Adrenal gland (tissue), 12 donors: Measurements from ENCODE around the gene SYNE1. TPM values are rescaled to one million over a fixed set of nuclear protein-coding genes. Genes with fewer than 3 reads are reported as not detected.
"Not testable (repeated sequence)": the region's sequence is repeated elsewhere in the genome, so short reads cannot be mapped to it uniquely, and the experiment has no call there.

Experiments used
- DNase-seq, 7 donors: peaks; one replicate each; pipeline ENCODE4 v3.0.0-alpha.2; 2019 to 2020
- H3K27ac ChIP-seq, 5 donors: fragments of 200-600 bp; sonication (generic) in 4 of 5; 1 replicate in 3 of 5; 2 replicates in 2 of 5; pipeline versions ENCODE4 v1.5.1 to v1.8.0; 2016 to 2020; ENCODE audit warnings: mild to moderate bottlenecking in 1 of 5
- H3K27me3 ChIP-seq: fragments of 200-600 bp; 2 replicates; pipeline ENCODE4 v1.8.0; 2021
- H3K36me3 ChIP-seq, 2 donors: fragments of 200-600 bp; replicated peaks in 1 of 2; 1 replicate in 1 of 2; 2 replicates in 1 of 2; pipeline versions ENCODE4 v1.5.1 to v1.8.0; 2018 to 2022
- H3K4me1 ChIP-seq, 2 donors: fragments of 200-600 bp; replicated peaks in 1 of 2; 1 replicate in 1 of 2; 2 replicates in 1 of 2; pipeline versions ENCODE4 v1.5.1 to v1.8.0; 2018 to 2021
- H3K4me3 ChIP-seq, 4 donors: fragments of 200-600 bp; sonication (generic) in 3 of 4; one replicate each; pipeline ENCODE4 v1.5.1; 2016 to 2018
- H3K9me3 ChIP-seq, 3 donors: fragments of 200-600 bp; sonication (generic) in 1 of 3; replicated peaks in 1 of 3; 1 replicate in 2 of 3; 2 replicates in 1 of 3; pipeline versions ENCODE4 v1.5.1 to v1.8.0; 2016 to 2021
- CTCF ChIP-seq, 6 experiments: fragments of 450-650 bp in 4 of 6; fragments of 200-600 bp in 2 of 6; sonication (generic) in 1 of 6; IDR thresholded peaks; 1 replicate in 5 of 6; 2 replicates in 1 of 6; pipeline versions ENCODE4 v1.5.1 to v1.8.0; 2016 to 2021; ENCODE audit warnings: antibody characterized with exemption in 6 of 6, mild to moderate bottlenecking in 2 of 6, moderate library complexity in 1 of 6
- POLR2A ChIP-seq, 2 donors: fragments of 450-650 bp; IDR thresholded peaks; one replicate each; pipeline ENCODE4 v1.6.1; 2017; ENCODE audit warnings: antibody characterized with exemption in 2 of 2, mild to moderate bottlenecking in 2 of 2, moderate library complexity in 1 of 2
- WGBS, 4 donors: extraction: QIAGEN DNeasy Blood & Tissue Kit in 2 of 4; methylation state at CpG; one replicate each; pipeline versions ENCODE4 v1.1.5 to v1.1.7; 2013 to 2017; 5-methylcytosine and 5-hydroxymethylcytosine counted together
- intact Hi-C, 2 donors: fragments of 100-400 bp; cut with DNase I; formaldehyde crosslinking; loops; one replicate each; pipeline versions ENCODE4 v1.14.1 to v1.15.0; 2022 to 2023
- polyA plus RNA-seq, 3 donors: library from polyadenylated mRNA; stranded (reverse); fragments of 200-250 nt in 2 of 3; fragments of 350-450 nt in 1 of 3; fragmentation: Illumina TruSeq in 1 of 3; extraction: RNeasy Lipid Tissue Mini Kit (QIAGEN cat#74804) in 1 of 3; gene quantifications; one replicate each; pipeline ENCODE4 v1.2.3, GENCODE V29; 2013 to 2014
- total RNA-seq, 9 donors: library from RNA; depleted of rRNA in 4 of 9; stranded (reverse); fragments of >200 nt in 4 of 9; fragments of 120-200 nt in 1 of 9; fragmentation: NEBNext Ultra II Directional in 1 of 9; extraction: Animal tissue kit (Norgen Biotek cat#: 25700) in 1 of 9; gene quantifications; one replicate each; pipeline versions ENCODE4 v1.1.0 to v1.2.4, GENCODE V29; 2013 to 2023
- donor health status: healthy with polysubstance abuse.
- donor health status: Bipolar disorder and iron deficiency.
- donor health status: DM: yes; HTN: yes; CAD: no.
- donor health status: DM: no; HTN: no; CAD: no.
- donor health status: DM: no; HTN: no; CAD: no.
- donor health status: DM: yes; HTN: yes; CAD: no.

SYNE1 gene
- total and polyA plus RNA-seq, 12 donors = 29.0 to 170 (median 93.1) TPM

- Histone ChIP-seq H3K36me3 (peaks cover 0 to 81% of the 10 kb centered on the region in 2 donors), H3K4me1 (peaks cover 0 to 8% of the 10 kb centered on the region in 2 donors), H3K4me3 (no peak overlapping the region), H3K27ac (no peak overlapping the region), H3K27me3 (no peaks in the 10 kb centered on the region), H3K9me3 (no peaks in the 10 kb centered on the region)
- intact Hi-C loops = no loop called here
- no peak for DNase-seq
- WGBS, 4 donors = 91 to 97% (median 96%) methylated on average over 6 of the region's 6 CpGs
- no peak for TF ChIP-seq POLR2A (IDR thresholded peaks at IDR 0.05)
- TF ChIP-seq CTCF (IDR thresholded peaks at IDR 0.05) = no peak
Observed at GRCh38 chr6:152147269-152147668, 489.9 kb downstream of the SYNE1 start.

GRCh38 chr6:152146385-152146784, 490.8 kb downstream of the SYNE1 start:
- intact Hi-C loops = no loop called here
- no peak overlapping the region for H3K27ac ChIP-seq
- TF ChIP-seq POLR2A (IDR thresholded peaks at IDR 0.05) (no peak), CTCF (IDR thresholded peaks at IDR 0.05) (no peak)

GRCh38 chr6:152143359-152143758, 493.8 kb downstream of the SYNE1 start:
- intact Hi-C loops = no loop called here
- no peaks in the 10 kb centered on the region for H3K9me3 ChIP-seq
- TF ChIP-seq CTCF (IDR thresholded peaks at IDR 0.05) (no peak), POLR2A (IDR thresholded peaks at IDR 0.05) (no peak)
- H3K36me3 ChIP-seq = peaks cover 0 to 71% of the 10 kb centered on the region in 2 donors
- 79 to 85% (median 81%) methylated on average over 6 to 11 of the region's 11 CpGs for WGBS, 4 donors
- DNase-seq = no peak
- H3K27me3 ChIP-seq = no peaks in the 10 kb centered on the region
- peak overlapping the region in 1 of 5 donors; percentile 51 for H3K27ac ChIP-seq
- no peak overlapping the region for H3K4me3 ChIP-seq
- H3K4me1 ChIP-seq = peaks cover 0 to 8% of the 10 kb centered on the region in 2 donors

More at GRCh38 chr6:152146385-152146784, 490.8 kb downstream of the SYNE1 start:
- H3K27me3 ChIP-seq = no peaks in the 10 kb centered on the region
- no peaks in the 10 kb centered on the region for H3K9me3 ChIP-seq
- peaks cover 0 to 73% of the 10 kb centered on the region in 2 donors for H3K36me3 ChIP-seq
- no peak for DNase-seq
- no peak overlapping the region for H3K4me3 ChIP-seq
- peaks cover 0 to 8% of the 10 kb centered on the region in 2 donors for H3K4me1 ChIP-seq
- WGBS, 4 donors = 78 to 94% (median 89%) methylated on average over 1 of the region's 1 CpG

GRCh38 chr6:152142105-152142504, 495.1 kb downstream of the SYNE1 start:
- peaks cover 0 to 60% of the 10 kb centered on the region in 2 donors for H3K36me3 ChIP-seq
- no peaks in the 10 kb centered on the region for H3K9me3 ChIP-seq
- H3K4me3 ChIP-seq = no peak overlapping the region
- no peaks in the 10 kb centered on the region for H3K27me3 ChIP-seq
- H3K27ac ChIP-seq = no peak overlapping the region
- peaks cover 0 to 8% of the 10 kb centered on the region in 2 donors for H3K4me1 ChIP-seq
- TF ChIP-seq CTCF (IDR thresholded peaks at IDR 0.05) (no peak), POLR2A (IDR thresholded peaks at IDR 0.05) (no peak)
- DNase-seq = no peak
- intact Hi-C loops = no loop called here
- 72 to 86% (median 82%) methylated on average over 5 of the region's 5 CpGs for WGBS, 4 donors

GRCh38 chr6:152138344-152138743, 498.8 kb downstream of the SYNE1 start:
- H3K4me1 ChIP-seq, H3K4me3 ChIP-seq, H3K27me3 ChIP-seq, intact Hi-C loops, H3K27ac ChIP-seq, DNase-seq, H3K9me3 ChIP-seq: not testable (repeated sequence)
- peaks cover 0 to 69% of the 10 kb centered on the region in 2 donors for H3K36me3 ChIP-seq
- 93 to 98% (median 97%) methylated on average over 6 of the region's 6 CpGs for WGBS, 4 donors
